Fibroblast of pulmonary artery (primary cell): ENCODE measurements around the gene CXCR1.

Source experiments
- DNase-seq: peaks from one replicate; pipeline ENCODE4 v3.0.0-alpha.2; 2010; ENCODE audit warnings: low read depth
- H3K4me3 ChIP-seq: replicated peaks from 2 replicates; pipeline ENCODE4 v1.5.1; 2011; ENCODE audit warnings: low read depth, mild to moderate bottlenecking, control low read depth, low read length, moderate library complexity
- CTCF ChIP-seq: IDR thresholded peaks from 2 replicates; pipeline ENCODE4 v1.5.1; 2011; ENCODE audit warnings: mild to moderate bottlenecking, control low read depth, low read length, inconsistent platforms; ENCODE audit errors: missing control alignments

CXCR1 gene

GRCh38 chr2:218162814-218163213, 3.9 kb downstream of the CXCR1 start:
- no peak overlapping the region for H3K4me3 ChIP-seq
- no peak for TF ChIP-seq CTCF
- DNase-seq: no peak

GRCh38 chr2:218161644-218162043, 5.1 kb downstream of the CXCR1 start:
- DNase-seq: no peak
- TF ChIP-seq CTCF: no peak
- no peak overlapping the region for H3K4me3 ChIP-seq

- no peak for DNase-seq
- H3K4me3 ChIP-seq: no peak overlapping the region
- no peak for TF ChIP-seq CTCF
Observed at GRCh38 chr2:218155953-218156479, 10.7 kb downstream of the CXCR1 start.

- no peak overlapping the region for H3K4me3 ChIP-seq
- no peak for DNase-seq
- no peak for TF ChIP-seq CTCF
Observed at GRCh38 chr2:218152777-218153176, 14.0 kb downstream of the CXCR1 start.

GRCh38 chr2:218152172-218152571, 14.6 kb downstream of the CXCR1 start:
- no peak for DNase-seq
- no peak overlapping the region for H3K4me3 ChIP-seq
- no peak for TF ChIP-seq CTCF

- no peak for TF ChIP-seq CTCF
Observed at GRCh38 chr2:218149848-218150440, 16.8 kb downstream of the CXCR1 start.

GRCh38 chr2:218149098-218149497, 17.7 kb downstream of the CXCR1 start:
- no peak for TF ChIP-seq CTCF

More at GRCh38 chr2:218149848-218150440, 16.8 kb downstream of the CXCR1 start:
- no peak overlapping the region for H3K4me3 ChIP-seq
- DNase-seq: no peak

More at GRCh38 chr2:218149098-218149497, 17.7 kb downstream of the CXCR1 start:
- no peak for DNase-seq
- H3K4me3 ChIP-seq: no peak overlapping the region
